HepG2 (cell line): Measurements from ENCODE around the gene ZFP36L2. TPM values are rescaled to one million over a fixed set of nuclear protein-coding genes. Genes with fewer than 3 reads are reported as not detected.

Experiments used
- ATF1 ChIP-seq: IDR thresholded peaks from 2 replicates; pipeline ENCODE4 v1.6.1; 2016; ENCODE audit warnings: mild to moderate bottlenecking, control low read depth
- CAMTA2 ChIP-seq: sonication (generic); formaldehyde crosslinking; IDR thresholded peaks from 2 replicates; pipeline ENCODE4 v1.4.0; 2020; ENCODE audit warnings: mild to moderate bottlenecking, missing genetic modification reagents, borderline replicate concordance
- DMAP1 ChIP-seq: IDR thresholded peaks from 2 replicates; pipeline ENCODE4 v1.6.1; 2016
- FOXO1 ChIP-seq: sonication (generic); formaldehyde crosslinking; IDR thresholded peaks from 2 replicates; pipeline ENCODE4 v1.4.0; 2020; ENCODE audit warnings: missing genetic modification reagents
- HHEX ChIP-seq: IDR thresholded peaks from 2 replicates; pipeline ENCODE4 v1.6.1; 2016; ENCODE audit warnings: control low read depth
- HNRNPL ChIP-seq: fragments of 200-400 bp; formaldehyde crosslinking; IDR thresholded peaks from 2 replicates; pipeline ENCODE4 v1.6.1; 2017; ENCODE audit warnings: mild to moderate bottlenecking, low read depth, low read length
- NFIB ChIP-seq: sonication (generic); formaldehyde crosslinking; IDR thresholded peaks from 2 replicates; pipeline ENCODE4 v1.9.0; 2021; ENCODE audit warnings: missing genetic modification reagents, mild to moderate bottlenecking, borderline replicate concordance
- NFYC ChIP-seq: IDR thresholded peaks from 2 replicates; pipeline ENCODE4 v1.6.1; 2016; ENCODE audit warnings: missing genetic modification reagents, missing compliant biosample characterization
- NR2F6 ChIP-seq, 2 experiments: IDR thresholded peaks; 2 replicates each; pipeline ENCODE4 v1.6.1; 2016; ENCODE audit warnings: antibody characterized with exemption in 1 of 2, mild to moderate bottlenecking in 1 of 2
- ZFP41 ChIP-seq: sonication (generic); formaldehyde crosslinking; IDR thresholded peaks from 2 replicates; pipeline ENCODE4 v1.4.0; 2020; ENCODE audit warnings: mild to moderate bottlenecking, missing genetic modification reagents, borderline replicate concordance
- ZNF101 ChIP-seq: sonication (generic); formaldehyde crosslinking; IDR thresholded peaks from 2 replicates; pipeline ENCODE4 v1.4.0; 2020; ENCODE audit warnings: mild to moderate bottlenecking, low read depth, missing genetic modification reagents, borderline replicate concordance
- ZNF136 ChIP-seq: sonication (generic); formaldehyde crosslinking; IDR thresholded peaks from 2 replicates; pipeline ENCODE4 v1.8.1; 2022; ENCODE audit warnings: low read depth, mild to moderate bottlenecking, moderate library complexity, missing genetic modification reagents
- ZNF160 ChIP-seq: sonication (generic); formaldehyde crosslinking; IDR thresholded peaks from 2 replicates; pipeline ENCODE4 v1.8.0; 2022; ENCODE audit warnings: mild to moderate bottlenecking, inconsistent platforms, missing genetic modification reagents
- ZNF264 ChIP-seq: sonication (generic); formaldehyde crosslinking; IDR thresholded peaks from 2 replicates; pipeline ENCODE4 v1.4.0; 2020; ENCODE audit warnings: missing genetic modification reagents
- ZNF333 ChIP-seq: sonication (generic); formaldehyde crosslinking; IDR thresholded peaks from 2 replicates; pipeline ENCODE4 v1.4.0; 2020; ENCODE audit warnings: mild to moderate bottlenecking, missing genetic modification reagents, borderline replicate concordance
- polyA plus RNA-seq, 8 experiments: library from polyadenylated mRNA; depleted of rRNA in 3 of 8; stranded (reverse) in 7 of 8; unstranded in 1 of 8; fragments of >200 nt; fragmentation: Illumina TruSeq in 4 of 8; extraction: Trizol in 4 of 8; gene quantifications; 2 replicates each; pipeline versions ENCODE4 v1.2.1 to v1.2.3, GENCODE V29; 2011 to 2016; ENCODE audit warnings: low read depth in 4 of 8, missing spikeins in 1 of 8, mixed read lengths in 1 of 8; ENCODE audit not compliant: insufficient read depth in 1 of 8
- total RNA-seq, 5 experiments: library from RNA; depleted of rRNA; stranded (reverse); fragments of >200 nt; fragmentation: Illumina TruSeq; extraction: Trizol; gene quantifications; 2 replicates each; pipeline ENCODE4 v1.2.3, GENCODE V29; 2016; ENCODE audit warnings: low read depth in 1 of 5
- TF ChIP-seq, protein P1 (sequence below): IDR thresholded peaks from 2 replicates; pipeline ENCODE4 v1.6.1; 2016; ENCODE audit warnings: missing compliant biosample characterization, missing genetic modification reagents, borderline replicate concordance
- TF ChIP-seq, protein P2 (sequence below): IDR thresholded peaks from 2 replicates; pipeline ENCODE4 v1.6.1; 2018; ENCODE audit warnings: missing genetic modification reagents, mild to moderate bottlenecking, missing compliant biosample characterization
- TF ChIP-seq, protein P3 (sequence below): sonication (generic); formaldehyde crosslinking; IDR thresholded peaks from 2 replicates; pipeline ENCODE4 v1.4.0; 2020; ENCODE audit warnings: missing genetic modification reagents, borderline replicate concordance
- TF ChIP-seq, protein P4 (sequence below): sonication (generic); formaldehyde crosslinking; IDR thresholded peaks from 2 replicates; pipeline ENCODE4 v1.5.1; 2020; ENCODE audit warnings: mild to moderate bottlenecking, missing genetic modification reagents, moderate library complexity
- TF ChIP-seq, protein P5 (sequence below): sonication (generic); formaldehyde crosslinking; conservative IDR thresholded peaks from 2 replicates; pipeline ENCODE4 v1.8.0; 2022; ENCODE audit warnings: mild to moderate bottlenecking, moderate library complexity, missing genetic modification reagents

Gene ZFP36L2
- total and polyA plus RNA-seq, 2 of the 13 experiments (the other 11 are each of a cell fraction or from before 2014, with no cell fraction given), result 11.2 to 21.8 TPM

DNA sequence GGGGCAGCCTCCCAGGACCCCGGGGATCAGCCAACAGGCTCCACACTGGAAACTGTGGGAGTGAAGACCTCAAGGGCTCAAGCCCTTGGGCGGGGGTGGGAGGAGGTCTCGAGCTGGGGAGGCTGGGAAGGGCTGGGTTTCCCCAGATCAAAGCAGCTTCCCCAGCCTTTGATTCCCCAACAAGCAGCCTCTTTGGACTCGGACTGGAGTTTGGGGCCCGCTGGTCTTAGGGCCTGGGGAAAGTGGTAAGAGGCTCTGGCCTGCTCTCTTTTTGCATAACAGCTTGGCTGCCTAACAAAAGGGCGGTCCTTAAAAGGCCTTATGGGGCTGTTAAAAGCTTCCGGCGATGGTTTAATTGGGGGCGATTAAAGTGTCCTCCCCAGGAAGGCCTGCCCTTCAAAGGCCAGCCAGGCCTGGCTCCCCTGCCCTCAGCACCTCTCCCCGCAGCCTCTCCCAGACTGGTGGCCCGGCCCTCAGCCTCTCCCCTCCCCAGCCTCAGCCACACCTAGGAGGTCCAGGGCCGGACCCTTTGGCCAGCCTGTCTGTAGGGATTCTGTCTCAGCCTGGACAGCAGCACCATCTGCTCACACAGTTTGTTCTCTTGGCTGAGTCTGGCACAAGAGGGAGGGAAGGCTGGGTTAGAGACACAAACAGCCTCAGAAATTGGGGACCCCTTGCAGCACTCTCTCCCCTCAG is 39.6 kb downstream of the ZFP36L2 start (continued):
- 0 out of 2 replicates have a peak, but pooled peaks have one; percentile 30 for TF ChIP-seq ZNF136 (CRISPR knock-in tag)
- TF ChIP-seq ZNF101 (CRISPR knock-in tag), result no peak
- TF ChIP-seq, protein P1, sequence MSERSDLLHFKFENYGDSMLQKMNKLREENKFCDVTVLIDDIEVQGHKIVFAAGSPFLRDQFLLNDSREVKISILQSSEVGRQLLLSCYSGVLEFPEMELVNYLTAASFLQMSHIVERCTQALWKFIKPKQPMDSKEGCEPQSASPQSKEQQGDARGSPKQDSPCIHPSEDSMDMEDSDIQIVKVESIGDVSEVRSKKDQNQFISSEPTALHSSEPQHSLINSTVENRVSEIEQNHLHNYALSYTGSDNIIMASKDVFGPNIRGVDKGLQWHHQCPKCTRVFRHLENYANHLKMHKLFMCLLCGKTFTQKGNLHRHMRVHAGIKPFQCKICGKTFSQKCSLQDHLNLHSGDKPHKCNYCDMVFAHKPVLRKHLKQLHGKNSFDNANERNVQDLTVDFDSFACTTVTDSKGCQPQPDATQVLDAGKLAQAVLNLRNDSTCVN, result no peak
- TF ChIP-seq ZFP41 (CRISPR knock-in tag), result no peak
- no peak for TF ChIP-seq HNRNPL
- TF ChIP-seq NR2F6 (IDR thresholded peaks at IDR 0.05), result peak; percentile 45; the same call in 1 of the 2 replicates
- TF ChIP-seq NR2F6 (CRISPR knock-in tag; IDR thresholded peaks at IDR 0.05), result no peak; the same call in 1 of the 2 replicates
- TF ChIP-seq, protein P2, sequence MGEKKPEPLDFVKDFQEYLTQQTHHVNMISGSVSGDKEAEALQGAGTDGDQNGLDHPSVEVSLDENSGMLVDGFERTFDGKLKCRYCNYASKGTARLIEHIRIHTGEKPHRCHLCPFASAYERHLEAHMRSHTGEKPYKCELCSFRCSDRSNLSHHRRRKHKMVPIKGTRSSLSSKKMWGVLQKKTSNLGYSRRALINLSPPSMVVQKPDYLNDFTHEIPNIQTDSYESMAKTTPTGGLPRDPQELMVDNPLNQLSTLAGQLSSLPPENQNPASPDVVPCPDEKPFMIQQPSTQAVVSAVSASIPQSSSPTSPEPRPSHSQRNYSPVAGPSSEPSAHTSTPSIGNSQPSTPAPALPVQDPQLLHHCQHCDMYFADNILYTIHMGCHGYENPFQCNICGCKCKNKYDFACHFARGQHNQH, result no peak; the same call in 1 of the 2 replicates
- no peak; the same call in 1 of the 2 replicates for TF ChIP-seq NFIB (CRISPR knock-in tag)
- TF ChIP-seq, protein P3, sequence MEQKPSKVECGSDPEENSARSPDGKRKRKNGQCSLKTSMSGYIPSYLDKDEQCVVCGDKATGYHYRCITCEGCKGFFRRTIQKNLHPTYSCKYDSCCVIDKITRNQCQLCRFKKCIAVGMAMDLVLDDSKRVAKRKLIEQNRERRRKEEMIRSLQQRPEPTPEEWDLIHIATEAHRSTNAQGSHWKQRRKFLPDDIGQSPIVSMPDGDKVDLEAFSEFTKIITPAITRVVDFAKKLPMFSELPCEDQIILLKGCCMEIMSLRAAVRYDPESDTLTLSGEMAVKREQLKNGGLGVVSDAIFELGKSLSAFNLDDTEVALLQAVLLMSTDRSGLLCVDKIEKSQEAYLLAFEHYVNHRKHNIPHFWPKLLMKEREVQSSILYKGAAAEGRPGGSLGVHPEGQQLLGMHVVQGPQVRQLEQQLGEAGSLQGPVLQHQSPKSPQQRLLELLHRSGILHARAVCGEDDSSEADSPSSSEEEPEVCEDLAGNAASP, result 0 out of 2 replicates have a peak, but pooled peaks have one; percentile 14
- no peak for TF ChIP-seq ATF1 (CRISPR knock-in tag)
- TF ChIP-seq, protein P4, sequence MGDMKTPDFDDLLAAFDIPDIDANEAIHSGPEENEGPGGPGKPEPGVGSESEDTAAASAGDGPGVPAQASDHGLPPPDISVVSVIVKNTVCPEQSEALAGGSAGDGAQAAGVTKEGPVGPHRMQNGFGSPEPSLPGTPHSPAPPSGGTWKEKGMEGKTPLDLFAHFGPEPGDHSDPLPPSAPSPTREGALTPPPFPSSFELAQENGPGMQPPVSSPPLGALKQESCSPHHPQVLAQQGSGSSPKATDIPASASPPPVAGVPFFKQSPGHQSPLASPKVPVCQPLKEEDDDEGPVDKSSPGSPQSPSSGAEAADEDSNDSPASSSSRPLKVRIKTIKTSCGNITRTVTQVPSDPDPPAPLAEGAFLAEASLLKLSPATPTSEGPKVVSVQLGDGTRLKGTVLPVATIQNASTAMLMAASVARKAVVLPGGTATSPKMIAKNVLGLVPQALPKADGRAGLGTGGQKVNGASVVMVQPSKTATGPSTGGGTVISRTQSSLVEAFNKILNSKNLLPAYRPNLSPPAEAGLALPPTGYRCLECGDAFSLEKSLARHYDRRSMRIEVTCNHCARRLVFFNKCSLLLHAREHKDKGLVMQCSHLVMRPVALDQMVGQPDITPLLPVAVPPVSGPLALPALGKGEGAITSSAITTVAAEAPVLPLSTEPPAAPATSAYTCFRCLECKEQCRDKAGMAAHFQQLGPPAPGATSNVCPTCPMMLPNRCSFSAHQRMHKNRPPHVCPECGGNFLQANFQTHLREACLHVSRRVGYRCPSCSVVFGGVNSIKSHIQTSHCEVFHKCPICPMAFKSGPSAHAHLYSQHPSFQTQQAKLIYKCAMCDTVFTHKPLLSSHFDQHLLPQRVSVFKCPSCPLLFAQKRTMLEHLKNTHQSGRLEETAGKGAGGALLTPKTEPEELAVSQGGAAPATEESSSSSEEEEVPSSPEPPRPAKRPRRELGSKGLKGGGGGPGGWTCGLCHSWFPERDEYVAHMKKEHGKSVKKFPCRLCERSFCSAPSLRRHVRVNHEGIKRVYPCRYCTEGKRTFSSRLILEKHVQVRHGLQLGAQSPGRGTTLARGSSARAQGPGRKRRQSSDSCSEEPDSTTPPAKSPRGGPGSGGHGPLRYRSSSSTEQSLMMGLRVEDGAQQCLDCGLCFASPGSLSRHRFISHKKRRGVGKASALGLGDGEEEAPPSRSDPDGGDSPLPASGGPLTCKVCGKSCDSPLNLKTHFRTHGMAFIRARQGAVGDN (CRISPR knock-in tag), result peak; percentile 91
- no peak for TF ChIP-seq ZNF264 (CRISPR knock-in tag)
- no peak for TF ChIP-seq DMAP1 (CRISPR knock-in tag)
- no peak for TF ChIP-seq CAMTA2 (CRISPR knock-in tag)
- no peak for TF ChIP-seq HHEX (CRISPR knock-in tag)
- no peak for TF ChIP-seq FOXO1
- no peak for TF ChIP-seq ZNF160 (CRISPR knock-in tag)
- no peak for TF ChIP-seq NFYC (CRISPR knock-in tag)
- TF ChIP-seq, protein P5, sequence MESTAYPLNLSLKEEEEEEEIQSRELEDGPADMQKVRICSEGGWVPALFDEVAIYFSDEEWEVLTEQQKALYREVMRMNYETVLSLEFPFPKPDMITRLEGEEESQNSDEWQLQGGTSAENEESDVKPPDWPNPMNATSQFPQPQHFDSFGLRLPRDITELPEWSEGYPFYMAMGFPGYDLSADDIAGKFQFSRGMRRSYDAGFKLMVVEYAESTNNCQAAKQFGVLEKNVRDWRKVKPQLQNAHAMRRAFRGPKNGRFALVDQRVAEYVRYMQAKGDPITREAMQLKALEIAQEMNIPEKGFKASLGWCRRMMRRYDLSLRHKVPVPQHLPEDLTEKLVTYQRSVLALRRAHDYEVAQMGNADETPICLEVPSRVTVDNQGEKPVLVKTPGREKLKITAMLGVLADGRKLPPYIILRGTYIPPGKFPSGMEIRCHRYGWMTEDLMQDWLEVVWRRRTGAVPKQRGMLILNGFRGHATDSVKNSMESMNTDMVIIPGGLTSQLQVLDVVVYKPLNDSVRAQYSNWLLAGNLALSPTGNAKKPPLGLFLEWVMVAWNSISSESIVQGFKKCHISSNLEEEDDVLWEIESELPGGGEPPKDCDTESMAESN, result no peak; the same call in 1 of the 2 replicates
- TF ChIP-seq ZNF333 (CRISPR knock-in tag), result no peak
